ENCODE data around the gene NEK7.

DNA sequence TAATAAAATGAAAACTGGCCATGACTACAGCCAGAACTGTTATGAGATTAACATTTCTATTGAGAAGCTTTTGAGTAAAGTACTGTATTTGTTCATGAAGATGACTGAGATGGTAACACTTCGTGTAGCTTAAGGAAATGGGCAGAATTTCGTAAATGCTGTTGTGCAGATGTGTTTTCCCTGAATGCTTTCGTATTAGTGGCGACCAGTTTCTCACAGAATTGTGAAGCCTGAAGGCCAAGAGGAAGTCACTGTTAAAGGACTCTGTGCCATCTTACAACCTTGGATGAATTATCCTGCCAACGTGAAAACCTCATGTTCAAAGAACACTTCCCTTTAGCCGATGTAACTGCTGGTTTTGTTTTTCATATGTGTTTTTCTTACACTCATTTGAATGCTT is 164.0 kb downstream of the NEK7 start:
- TF ChIP-seq, protein P1, sequence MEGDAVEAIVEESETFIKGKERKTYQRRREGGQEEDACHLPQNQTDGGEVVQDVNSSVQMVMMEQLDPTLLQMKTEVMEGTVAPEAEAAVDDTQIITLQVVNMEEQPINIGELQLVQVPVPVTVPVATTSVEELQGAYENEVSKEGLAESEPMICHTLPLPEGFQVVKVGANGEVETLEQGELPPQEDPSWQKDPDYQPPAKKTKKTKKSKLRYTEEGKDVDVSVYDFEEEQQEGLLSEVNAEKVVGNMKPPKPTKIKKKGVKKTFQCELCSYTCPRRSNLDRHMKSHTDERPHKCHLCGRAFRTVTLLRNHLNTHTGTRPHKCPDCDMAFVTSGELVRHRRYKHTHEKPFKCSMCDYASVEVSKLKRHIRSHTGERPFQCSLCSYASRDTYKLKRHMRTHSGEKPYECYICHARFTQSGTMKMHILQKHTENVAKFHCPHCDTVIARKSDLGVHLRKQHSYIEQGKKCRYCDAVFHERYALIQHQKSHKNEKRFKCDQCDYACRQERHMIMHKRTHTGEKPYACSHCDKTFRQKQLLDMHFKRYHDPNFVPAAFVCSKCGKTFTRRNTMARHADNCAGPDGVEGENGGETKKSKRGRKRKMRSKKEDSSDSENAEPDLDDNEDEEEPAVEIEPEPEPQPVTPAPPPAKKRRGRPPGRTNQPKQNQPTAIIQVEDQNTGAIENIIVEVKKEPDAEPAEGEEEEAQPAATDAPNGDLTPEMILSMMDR (conservative IDR thresholded peaks at IDR 0.05; ENCODE audit: low read depth, low read length) = no peak
- no peak for TF ChIP-seq EZH2 (IDR thresholded peaks at IDR 0.05; ENCODE audit: low read length, unreplicated experiment)

All from PC-3 (cell line).